HUES64 (cell line): Measurements from ENCODE around the gene RPGRIP1L.
A peak's percentile ranks its signal among the peaks of the same experiment; 100 is the strongest.

Experiments used
- H3K27ac ChIP-seq: 2 replicates; pipeline ENCODE4 v1.7.0; 2013; ENCODE audit warnings: low read depth, low read length, inconsistent platforms
- H3K27me3 ChIP-seq: 2 replicates; pipeline ENCODE4 v1.6.1; 2013; ENCODE audit warnings: mild to moderate bottlenecking, low read length; ENCODE audit not compliant: insufficient read depth
- H3K36me3 ChIP-seq: 2 replicates; pipeline ENCODE4 v1.6.1; 2013; ENCODE audit warnings: mild to moderate bottlenecking, low read length; ENCODE audit not compliant: insufficient read depth
- H3K4me1 ChIP-seq: 2 replicates; pipeline ENCODE4 v1.6.1; 2013; ENCODE audit warnings: mild to moderate bottlenecking, low read length, moderate library complexity; ENCODE audit not compliant: insufficient read depth
- H3K4me3 ChIP-seq: 2 replicates; pipeline ENCODE4 v1.5.1; 2013; ENCODE audit warnings: mild to moderate bottlenecking, low read length, moderate library complexity
- H3K9ac ChIP-seq: 2 replicates; pipeline ENCODE4 v1.6.1; 2013; ENCODE audit warnings: mild to moderate bottlenecking, low read depth, low read length
- H3K9me3 ChIP-seq: 2 replicates; pipeline ENCODE4 v1.6.1; 2013; ENCODE audit warnings: low read depth, low read length; ENCODE audit not compliant: insufficient read depth
- WGBS: fragments of 150-250, 120-280 bp; methylation state at CpG from one replicate; pipeline ENCODE4 v1.1.7; 2013; ENCODE audit warnings: missing lambda C conversion rate; 5-methylcytosine and 5-hydroxymethylcytosine counted together

RPGRIP1L gene

DNA sequence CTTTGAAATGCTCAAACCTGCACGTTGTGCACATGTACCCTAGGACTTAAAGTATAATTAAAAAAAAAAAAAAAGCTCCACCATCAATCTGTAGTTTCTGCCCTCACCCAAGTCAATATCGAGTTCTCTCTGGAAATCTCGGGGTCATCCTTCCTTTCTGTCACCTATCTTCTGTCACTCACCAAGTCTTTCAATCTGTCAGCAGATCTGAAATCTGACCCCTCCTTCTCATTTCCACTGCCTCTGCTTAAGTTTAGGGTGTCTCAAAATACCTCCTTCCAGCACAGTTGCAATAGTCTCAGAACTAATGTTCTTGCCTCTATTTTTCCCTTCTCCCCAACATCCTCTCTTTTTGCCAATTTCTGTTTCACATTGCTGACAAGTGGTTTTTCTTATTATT is 32.6 kb upstream of the RPGRIP1L start:
- no peak overlapping the region for H3K27ac ChIP-seq
- WGBS = 92% methylated on average over 3 of the region's 3 CpGs
- no peaks in the 10 kb centered on the region for H3K4me1 ChIP-seq
- H3K36me3 ChIP-seq = no peaks in the 10 kb centered on the region
- H3K9me3 ChIP-seq = no peaks in the 10 kb centered on the region
- no peak overlapping the region for H3K9ac ChIP-seq
- no peak overlapping the region for H3K4me3 ChIP-seq
- H3K27me3 ChIP-seq = no peaks in the 10 kb centered on the region

DNA sequence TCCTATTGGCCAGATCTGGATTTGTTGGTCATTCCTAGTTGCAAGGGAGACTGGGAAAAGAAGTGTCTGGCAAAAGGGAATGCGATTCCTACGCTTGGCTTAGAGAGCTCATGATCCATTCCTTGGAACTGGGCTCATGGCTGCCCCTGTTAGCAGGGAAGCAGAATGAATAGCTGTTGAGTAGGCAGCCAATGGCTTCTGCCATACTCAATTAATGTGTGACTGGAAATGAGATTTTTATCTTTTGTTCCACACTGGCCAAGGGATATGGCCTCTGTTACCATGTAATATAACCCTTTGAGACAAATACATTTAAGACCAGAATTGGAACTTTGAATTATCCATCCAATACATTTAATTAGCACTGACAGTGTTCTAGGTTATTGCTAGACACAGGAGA is 31.2 kb upstream of the RPGRIP1L start:
- H3K9ac ChIP-seq = no peak overlapping the region
- WGBS = 92% methylated on average over 2 of the region's 2 CpGs
- H3K9me3 ChIP-seq = no peaks in the 10 kb centered on the region
- no peaks in the 10 kb centered on the region for H3K4me1 ChIP-seq
- H3K36me3 ChIP-seq = no peaks in the 10 kb centered on the region
- H3K4me3 ChIP-seq = no peak overlapping the region
- H3K27me3 ChIP-seq = no peaks in the 10 kb centered on the region
- H3K27ac ChIP-seq = no peak overlapping the region

DNA sequence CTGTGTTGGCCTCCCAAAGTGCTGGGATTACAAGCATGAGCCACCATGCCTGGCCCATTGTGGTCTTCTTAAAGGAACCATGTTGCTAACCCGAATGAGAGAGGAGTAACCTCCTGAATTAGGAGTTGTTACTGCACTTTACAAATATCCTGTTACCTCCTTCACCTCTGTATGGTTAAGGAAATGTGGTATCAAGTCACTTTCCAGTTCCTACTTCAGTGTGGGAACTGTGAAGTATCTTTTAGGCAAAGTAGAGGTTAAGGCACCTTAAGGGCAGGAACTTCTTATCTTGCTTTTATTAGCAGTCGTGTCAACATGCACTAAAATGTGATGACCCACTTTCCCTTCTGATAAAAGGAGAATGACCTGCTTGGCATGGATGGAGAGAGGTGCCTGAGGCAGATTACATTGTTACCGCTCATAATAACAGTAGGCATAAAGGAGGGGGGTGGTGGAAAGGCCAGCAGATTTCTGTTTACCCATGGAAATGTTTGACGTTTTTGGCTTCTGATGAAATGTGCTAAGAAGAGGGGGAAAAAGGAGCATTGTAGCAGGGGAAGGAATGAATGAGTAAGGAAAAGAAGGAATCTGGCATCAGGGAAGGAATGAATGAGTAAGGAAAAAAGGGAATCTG is 28.8 kb upstream of the RPGRIP1L start:
- H3K4me3 ChIP-seq = no peak overlapping the region
- H3K36me3 ChIP-seq = no peaks in the 10 kb centered on the region
- no peaks in the 10 kb centered on the region for H3K4me1 ChIP-seq
- 88% methylated on average over 4 of the region's 4 CpGs for WGBS
- H3K9me3 ChIP-seq = no peaks in the 10 kb centered on the region
- H3K27me3 ChIP-seq = no peaks in the 10 kb centered on the region
- H3K9ac ChIP-seq = no peak overlapping the region
- no peak overlapping the region for H3K27ac ChIP-seq

DNA sequence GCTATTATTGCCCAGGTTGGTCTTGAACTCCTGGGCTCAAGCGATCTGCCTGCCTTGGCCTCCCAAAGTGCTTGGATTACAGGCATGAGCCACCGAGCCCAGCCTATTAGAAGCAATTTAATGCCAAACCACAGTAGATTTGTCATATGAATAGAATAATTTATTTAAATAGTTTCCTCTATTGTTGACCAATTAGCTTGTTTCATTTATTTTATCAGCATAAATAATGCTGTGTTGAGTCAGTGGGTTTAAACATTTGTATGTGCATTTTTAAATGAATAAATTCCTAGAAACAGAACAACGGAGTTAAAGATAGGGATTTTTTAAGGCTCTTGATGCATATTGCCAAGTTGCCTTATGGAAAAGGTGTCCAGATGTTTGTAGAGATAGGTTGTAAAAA is 27.0 kb upstream of the RPGRIP1L start:
- Histone ChIP-seq H3K36me3 (no peaks in the 10 kb centered on the region), H3K9ac (no peak overlapping the region), H3K27ac (no peak overlapping the region), H3K4me1 (peaks cover 3% of the 10 kb centered on the region; the same call in 1 of the 2 replicates), H3K27me3 (no peaks in the 10 kb centered on the region), H3K4me3 (no peak overlapping the region), H3K9me3 (no peaks in the 10 kb centered on the region)
- WGBS = 91% methylated on average over 3 of the region's 3 CpGs

DNA sequence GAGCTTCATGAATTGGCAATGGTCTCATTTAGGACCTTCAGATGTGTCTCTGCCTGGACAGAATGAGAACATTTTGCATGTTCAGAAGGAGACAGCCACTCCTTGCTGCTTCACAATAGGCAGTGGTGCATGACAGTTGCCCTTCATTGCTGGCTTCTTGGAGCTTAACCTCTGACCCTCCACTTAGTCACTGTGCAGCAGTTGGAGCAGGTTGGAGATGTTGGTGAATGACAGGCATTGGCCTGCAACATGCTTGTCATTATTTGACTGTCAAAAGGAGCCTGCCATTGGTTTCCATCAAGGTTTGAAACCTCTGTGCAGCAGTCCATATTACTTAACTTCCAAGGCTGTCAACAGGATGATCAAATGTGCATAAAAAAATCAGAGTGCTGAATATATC is 23.0 kb upstream of the RPGRIP1L start:
- Histone ChIP-seq H3K36me3 (no peaks in the 10 kb centered on the region), H3K27me3 (no peaks in the 10 kb centered on the region), H3K9ac (no peak overlapping the region), H3K4me1 (peaks cover 12% of the 10 kb centered on the region), H3K9me3 (no peaks in the 10 kb centered on the region), H3K4me3 (no peak overlapping the region), H3K27ac (no peak overlapping the region)

DNA sequence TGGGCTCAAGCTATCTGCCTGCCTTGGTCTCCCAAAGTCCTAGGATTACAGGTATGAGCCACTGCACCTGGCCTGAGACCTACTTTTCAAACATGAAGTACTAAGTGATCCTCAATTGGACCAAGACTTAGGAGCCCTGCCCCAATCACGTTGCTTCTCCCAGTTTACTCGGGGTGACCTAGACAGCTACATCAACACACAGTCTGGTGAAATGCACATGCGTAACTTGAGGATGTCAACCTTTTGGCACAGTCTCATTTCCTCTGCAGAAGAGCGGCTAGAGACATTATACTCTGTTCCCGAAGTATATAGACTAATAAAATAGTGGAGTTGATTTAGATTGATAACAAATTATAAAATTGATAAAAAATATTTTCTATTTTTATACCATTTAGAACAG is 17.4 kb upstream of the RPGRIP1L start:
- WGBS = 95% methylated on average over 4 of the region's 5 CpGs

DNA sequence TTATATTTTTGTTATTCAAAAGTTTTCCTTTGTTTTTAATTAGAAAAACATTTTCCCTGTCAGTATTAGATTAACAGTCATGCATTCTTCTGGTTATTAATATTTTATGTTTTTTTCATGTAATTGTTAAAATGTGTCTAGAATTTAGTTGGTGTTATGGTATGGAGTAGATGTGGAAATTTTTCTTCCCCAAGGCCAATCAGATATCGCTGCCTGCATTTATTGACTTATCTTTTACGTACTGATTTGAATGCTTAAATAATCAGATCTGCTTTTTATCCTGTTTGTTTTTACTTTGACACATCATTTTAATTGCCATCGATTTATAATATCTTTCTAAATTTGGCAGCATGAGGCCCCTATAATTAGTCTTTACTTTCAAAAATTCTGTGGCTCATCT is 13.9 kb upstream of the RPGRIP1L start:
- 100% methylated on average over 3 of the region's 3 CpGs for whole genome bisulfite sequencing
- Histone ChIP-seq H3K27ac (no peak overlapping the region), H3K9ac (no peak overlapping the region), H3K9me3 (no peaks in the 10 kb centered on the region), H3K4me3 (no peak overlapping the region), H3K27me3 (no peaks in the 10 kb centered on the region), H3K36me3 (no peaks in the 10 kb centered on the region), H3K4me1 (peaks cover 21% of the 10 kb centered on the region)

More for the DNA sequence above, 17.4 kb upstream of the RPGRIP1L start:
- H3K4me1 ChIP-seq = peaks cover 11% of the 10 kb centered on the region; the same call in 1 of the 2 replicates
- no peak overlapping the region for H3K9ac ChIP-seq
- H3K27me3 ChIP-seq = no peaks in the 10 kb centered on the region
- H3K9me3 ChIP-seq = no peaks in the 10 kb centered on the region
- H3K4me3 ChIP-seq = no peak overlapping the region
- H3K36me3 ChIP-seq = no peaks in the 10 kb centered on the region
- no peak overlapping the region for H3K27ac ChIP-seq

DNA sequence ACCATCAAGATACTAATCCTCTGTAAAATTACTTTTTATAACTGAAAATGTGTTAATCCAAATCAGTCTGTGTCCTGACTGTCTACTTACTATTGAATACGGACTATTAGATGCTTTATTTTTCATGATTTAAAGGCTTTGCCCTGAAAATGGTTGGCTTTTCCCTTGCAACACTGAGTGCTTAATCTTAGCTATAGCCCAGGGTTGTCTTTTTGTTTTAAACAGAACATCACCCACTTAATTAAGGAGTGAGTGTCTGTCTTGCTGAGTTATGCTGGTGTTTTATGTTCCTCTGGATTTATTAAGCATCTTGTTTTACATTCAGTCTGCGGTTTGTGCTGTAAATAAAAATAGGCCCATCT is 11.3 kb upstream of the RPGRIP1L start:
- 91% methylated on average over 2 of the region's 2 CpGs for WGBS
- no peak overlapping the region for H3K4me3 ChIP-seq
- no peak overlapping the region for H3K9ac ChIP-seq
- H3K27ac ChIP-seq = no peak overlapping the region
- no peaks in the 10 kb centered on the region for H3K36me3 ChIP-seq
- peaks cover 21% of the 10 kb centered on the region for H3K4me1 ChIP-seq
- H3K9me3 ChIP-seq = no peaks in the 10 kb centered on the region
- H3K27me3 ChIP-seq = no peaks in the 10 kb centered on the region

DNA sequence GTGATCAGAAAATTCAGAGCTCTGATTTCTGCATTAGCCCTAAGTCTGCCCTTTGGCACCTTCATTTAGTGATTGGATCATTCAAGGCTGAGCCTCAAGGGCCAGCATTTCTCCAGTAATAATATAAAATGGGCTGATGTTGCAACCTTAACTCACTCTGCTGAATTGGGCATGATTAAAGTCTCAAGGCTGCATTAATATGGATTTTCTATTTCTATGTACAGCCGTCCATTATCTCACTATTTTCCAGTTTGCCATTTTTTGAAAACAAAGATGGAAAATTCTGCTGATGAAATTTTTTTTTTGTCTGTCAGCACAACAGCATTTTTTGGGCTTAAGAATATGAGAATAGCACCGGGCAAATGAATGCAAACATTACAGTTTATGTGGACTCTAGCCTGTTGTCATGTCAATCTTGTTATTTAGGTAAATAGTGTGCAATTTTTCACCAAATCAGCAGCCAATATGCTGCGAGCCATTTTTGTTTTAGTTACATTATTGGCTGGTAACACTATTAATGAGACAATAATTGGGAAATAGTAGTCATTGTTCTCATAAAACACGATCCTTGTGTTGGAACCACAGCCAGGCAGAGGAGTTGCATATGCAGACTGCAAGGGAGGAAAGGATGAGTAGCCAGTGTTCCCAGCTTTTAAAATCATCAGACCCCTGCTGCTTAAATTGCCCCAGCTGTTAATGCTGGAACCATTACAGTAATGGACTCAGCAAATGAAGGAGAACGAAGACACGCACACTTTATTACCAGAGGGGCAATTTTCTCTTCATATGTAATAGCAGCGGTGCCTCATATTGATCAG is 10.8 kb upstream of the RPGRIP1L start:
- Histone ChIP-seq H3K9me3 (no peaks in the 10 kb centered on the region), H3K27ac (no peak overlapping the region), H3K4me3 (no peak overlapping the region), H3K4me1 (peaks cover 21% of the 10 kb centered on the region), H3K9ac (0 out of 2 replicates have a peak overlapping the region, but pooled peaks have one; percentile 36), H3K36me3 (no peaks in the 10 kb centered on the region), H3K27me3 (no peaks in the 10 kb centered on the region)
- 69% methylated on average over 6 of the region's 7 CpGs for WGBS

DNA sequence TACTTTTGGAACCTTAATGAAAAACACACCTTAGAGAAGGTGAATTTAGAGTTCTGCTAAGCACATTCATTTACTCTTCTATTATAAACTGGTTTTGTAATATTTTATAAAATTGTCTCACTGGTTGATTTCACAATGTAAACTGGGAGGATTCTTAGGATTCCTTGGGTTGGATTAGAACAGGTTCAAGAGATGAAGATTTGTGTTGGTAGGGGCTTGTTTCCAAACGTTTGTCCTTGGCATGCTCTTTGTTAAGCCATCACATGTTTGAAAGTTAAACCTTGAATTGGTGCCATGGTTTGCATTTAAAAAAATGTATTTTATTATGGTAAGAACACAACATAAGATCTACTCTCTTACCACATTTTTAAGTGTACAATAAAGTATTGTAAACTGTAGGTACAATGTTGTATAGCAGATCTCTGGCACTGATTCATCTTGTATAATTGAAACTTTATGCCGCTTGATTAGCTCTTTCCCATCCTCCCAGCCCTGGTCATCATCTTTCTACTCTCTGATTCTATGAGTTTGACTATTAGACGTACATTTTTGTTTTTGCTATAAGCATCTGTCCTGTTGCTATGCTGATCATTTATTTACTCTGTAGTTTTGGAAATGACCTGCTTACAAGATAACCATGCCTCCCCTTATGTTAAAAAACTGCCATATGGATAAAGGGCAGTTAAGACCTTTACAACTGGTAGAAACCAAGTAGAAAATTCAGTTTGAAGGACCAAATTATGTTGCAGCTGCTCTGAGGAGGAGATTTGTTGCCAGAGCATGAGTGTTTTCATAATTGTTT is 9.9 kb upstream of the RPGRIP1L start:
- no peak overlapping the region for H3K9ac ChIP-seq
- H3K27ac ChIP-seq = no peak overlapping the region
- H3K36me3 ChIP-seq = no peaks in the 10 kb centered on the region
- H3K9me3 ChIP-seq = no peaks in the 10 kb centered on the region
- 87% methylated on average over 3 of the region's 3 CpGs for WGBS
- H3K4me3 ChIP-seq = no peak overlapping the region
- H3K4me1 ChIP-seq = peaks cover 21% of the 10 kb centered on the region
- no peaks in the 10 kb centered on the region for H3K27me3 ChIP-seq

DNA sequence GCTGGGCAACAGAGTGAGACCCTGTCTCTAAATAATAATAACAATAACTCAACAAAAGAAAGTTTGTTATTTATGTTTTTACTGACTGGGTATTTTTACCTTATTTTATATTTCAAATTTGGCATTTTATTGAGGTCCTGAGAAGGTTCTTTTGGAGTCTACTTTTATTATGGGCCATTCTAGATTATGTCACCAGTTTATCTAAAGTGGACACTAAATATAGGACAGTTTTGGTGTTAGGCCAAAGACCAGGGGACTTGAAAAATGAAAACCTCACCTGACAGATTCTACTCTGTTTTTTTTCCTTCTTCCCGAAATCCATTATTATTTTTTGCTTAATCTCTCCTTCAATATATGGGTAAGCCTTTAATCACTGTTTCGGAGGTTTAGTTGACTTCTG is 8.4 kb upstream of the RPGRIP1L start:
- Histone ChIP-seq H3K4me1 (peaks cover 21% of the 10 kb centered on the region), H3K9ac (no peak overlapping the region), H3K4me3 (no peak overlapping the region), H3K27ac (no peak overlapping the region), H3K27me3 (no peaks in the 10 kb centered on the region), H3K36me3 (no peaks in the 10 kb centered on the region), H3K9me3 (no peaks in the 10 kb centered on the region)
- no CpG with 5 or more reads among the region's 2 CpGs for whole genome bisulfite sequencing
